Endothelial cell (in vitro differentiated cells): ENCODE data around the gene NAV2. TPM values are rescaled to one million over a fixed set of nuclear protein-coding genes. Genes with fewer than 3 reads are reported as not detected.
"Not testable (repeated sequence)": the region's sequence is repeated elsewhere in the genome, so short reads cannot be mapped to it uniquely, and the experiment has no call there.

Experiments
- DNase-seq: peaks from one replicate; pipeline ENCODE4 v3.0.0; 2021; ENCODE audit warnings: low spot score
- H3K27ac Mint-ChIP-seq: one replicate; pipeline ENCODE4 v1.8.0; 2021; ENCODE audit warnings: mixed read lengths, inconsistent platforms; ENCODE audit not compliant: unreplicated experiment
- H3K27me3 Mint-ChIP-seq: one replicate; pipeline ENCODE4 v1.8.0; 2021; ENCODE audit warnings: mild to moderate bottlenecking, moderate library complexity, mixed read lengths, inconsistent platforms; ENCODE audit not compliant: unreplicated experiment
- H3K36me3 Mint-ChIP-seq: one replicate; pipeline ENCODE4 v1.8.0; 2021; ENCODE audit warnings: mild to moderate bottlenecking, low read depth, mixed read lengths, inconsistent platforms; ENCODE audit not compliant: unreplicated experiment
- H3K4me1 Mint-ChIP-seq: one replicate; pipeline ENCODE4 v1.8.0; 2021; ENCODE audit warnings: mild to moderate bottlenecking, mixed read lengths, inconsistent platforms; ENCODE audit not compliant: unreplicated experiment
- H3K4me3 Mint-ChIP-seq: one replicate; pipeline ENCODE4 v1.8.0; 2021; ENCODE audit warnings: mild to moderate bottlenecking, mixed read lengths, inconsistent platforms; ENCODE audit not compliant: unreplicated experiment
- H3K9me3 Mint-ChIP-seq: one replicate; pipeline ENCODE4 v1.8.0; 2021; ENCODE audit warnings: mixed read lengths, inconsistent platforms; ENCODE audit not compliant: unreplicated experiment
- total RNA-seq: library from RNA; stranded (reverse); fragmentation: NEBNext Ultra II Directional; extraction: Animal tissue kit (Norgen Biotek cat#: 25700); gene quantifications from one replicate; pipeline ENCODE4 v1.2.1, GENCODE V29; 2021; ENCODE audit not compliant: unreplicated experiment
- TF ChIP-seq, protein P1 (sequence below): fragments of 200-600 bp; sonication (generic); IDR thresholded peaks from one replicate; pipeline ENCODE4 v1.5.0; 2021; ENCODE audit warnings: antibody characterized with exemption; ENCODE audit not compliant: unreplicated experiment

The NAV2 gene
- total RNA-seq, 1 donor from 2014 or later: 15.6 TPM

DNA sequence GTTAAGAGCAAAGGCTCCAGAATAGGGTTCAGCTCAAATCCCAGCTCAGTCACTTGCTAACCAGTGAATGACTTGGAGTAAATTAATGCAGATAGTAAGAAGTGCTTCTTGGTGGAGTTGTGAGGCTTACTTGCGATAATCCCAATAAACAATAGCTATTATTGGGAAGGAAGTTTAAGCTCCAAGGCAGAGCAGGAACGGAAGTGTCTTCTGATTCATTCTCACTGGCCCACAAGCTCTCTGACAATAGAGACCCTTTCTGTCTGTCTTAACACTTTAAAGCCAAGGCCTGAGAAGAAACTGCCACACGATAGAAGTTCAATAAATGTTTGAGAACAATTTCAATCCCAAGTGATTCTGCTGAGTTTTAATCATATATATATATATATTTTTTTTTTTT lies 292.2 kb downstream of the NAV2 start:
- H3K27ac Mint-ChIP-seq: no peak overlapping the region
- H3K9me3 Mint-ChIP-seq: no peaks in the 10 kb centered on the region
- peaks cover 3% of the 10 kb centered on the region for H3K36me3 Mint-ChIP-seq
- H3K27me3 Mint-ChIP-seq: peaks cover 5% of the 10 kb centered on the region
- DNase-seq: no peak
- H3K4me1 Mint-ChIP-seq: peaks cover 37% of the 10 kb centered on the region
- no peak overlapping the region for H3K4me3 Mint-ChIP-seq
- TF ChIP-seq, protein P1, sequence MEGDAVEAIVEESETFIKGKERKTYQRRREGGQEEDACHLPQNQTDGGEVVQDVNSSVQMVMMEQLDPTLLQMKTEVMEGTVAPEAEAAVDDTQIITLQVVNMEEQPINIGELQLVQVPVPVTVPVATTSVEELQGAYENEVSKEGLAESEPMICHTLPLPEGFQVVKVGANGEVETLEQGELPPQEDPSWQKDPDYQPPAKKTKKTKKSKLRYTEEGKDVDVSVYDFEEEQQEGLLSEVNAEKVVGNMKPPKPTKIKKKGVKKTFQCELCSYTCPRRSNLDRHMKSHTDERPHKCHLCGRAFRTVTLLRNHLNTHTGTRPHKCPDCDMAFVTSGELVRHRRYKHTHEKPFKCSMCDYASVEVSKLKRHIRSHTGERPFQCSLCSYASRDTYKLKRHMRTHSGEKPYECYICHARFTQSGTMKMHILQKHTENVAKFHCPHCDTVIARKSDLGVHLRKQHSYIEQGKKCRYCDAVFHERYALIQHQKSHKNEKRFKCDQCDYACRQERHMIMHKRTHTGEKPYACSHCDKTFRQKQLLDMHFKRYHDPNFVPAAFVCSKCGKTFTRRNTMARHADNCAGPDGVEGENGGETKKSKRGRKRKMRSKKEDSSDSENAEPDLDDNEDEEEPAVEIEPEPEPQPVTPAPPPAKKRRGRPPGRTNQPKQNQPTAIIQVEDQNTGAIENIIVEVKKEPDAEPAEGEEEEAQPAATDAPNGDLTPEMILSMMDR: no peak

DNA sequence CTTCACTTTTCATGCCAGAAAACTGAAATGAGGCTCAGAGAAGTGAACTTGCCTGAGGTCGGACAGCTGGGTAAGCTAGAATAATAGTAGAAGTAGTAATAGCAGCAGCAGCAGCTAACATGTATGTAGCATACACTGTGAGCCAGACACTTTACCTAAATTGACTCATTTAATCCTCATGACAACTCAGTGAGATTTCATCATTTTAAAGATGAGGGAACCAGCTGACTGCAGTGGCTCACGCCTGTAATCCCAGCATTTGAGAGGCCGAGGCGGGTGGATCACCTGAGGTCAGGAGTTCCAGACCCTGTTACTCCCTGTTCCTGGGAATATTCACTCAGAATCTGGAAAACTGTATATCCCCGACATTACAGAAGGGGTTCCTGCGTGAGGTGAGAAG lies 293.1 kb downstream of the NAV2 start:
- Mint-ChIP-seq H3K4me1 (peaks cover 28% of the 10 kb centered on the region), H3K27ac (no peak overlapping the region), H3K27me3 (peaks cover 4% of the 10 kb centered on the region), H3K4me3 (no peak overlapping the region), H3K9me3 (no peaks in the 10 kb centered on the region), H3K36me3 (peaks cover 3% of the 10 kb centered on the region)
- TF ChIP-seq, protein P1: no peak
- no peak for DNase-seq

DNA sequence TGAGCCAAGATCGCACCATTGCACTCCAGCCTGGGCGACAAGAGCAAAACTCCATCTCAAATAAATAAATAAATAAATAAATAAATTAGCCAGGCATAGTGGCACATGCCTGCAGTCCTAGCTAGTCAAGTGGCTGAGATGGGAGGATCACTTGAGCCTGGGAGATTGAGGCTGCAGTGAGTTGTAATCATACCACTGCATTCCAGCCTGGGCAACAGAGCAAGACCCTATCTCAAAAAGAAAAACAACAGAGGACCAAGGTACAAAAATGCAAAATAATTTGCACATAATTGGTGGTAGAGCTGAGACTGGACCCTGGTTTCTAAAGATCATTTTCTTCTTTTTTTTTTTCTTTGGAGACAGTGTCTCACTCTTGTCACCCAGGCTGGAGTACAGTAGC lies 294.0 kb downstream of the NAV2 start:
- H3K27ac Mint-ChIP-seq, H3K9me3 Mint-ChIP-seq, H3K27me3 Mint-ChIP-seq, H3K4me3 Mint-ChIP-seq, H3K36me3 Mint-ChIP-seq, DNase-seq: not testable (repeated sequence)
- peaks cover 20% of the 10 kb centered on the region for H3K4me1 Mint-ChIP-seq

DNA sequence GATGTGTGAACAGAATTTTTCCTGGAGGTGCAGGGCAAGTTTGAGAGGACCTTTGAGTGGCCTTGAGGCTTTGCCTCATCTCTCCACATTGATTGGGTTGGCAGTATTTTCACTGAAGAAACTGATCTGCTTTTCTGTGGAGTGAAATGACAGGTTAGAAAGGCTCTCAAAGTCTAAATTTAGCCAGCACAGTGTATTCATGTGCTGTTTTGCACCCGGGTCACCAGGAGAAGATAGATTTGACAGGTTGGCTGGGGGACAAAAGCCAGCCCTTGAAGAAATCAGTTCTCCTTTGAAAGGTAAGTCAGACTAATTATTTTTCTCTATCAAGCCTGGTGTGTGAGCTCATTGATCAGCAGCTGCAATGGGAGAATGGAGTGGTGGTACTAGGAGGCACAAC lies 294.7 kb downstream of the NAV2 start:
- DNase-seq: no peak
- TF ChIP-seq, protein P1: no peak
- no peak overlapping the region for H3K27ac Mint-ChIP-seq
- no peak overlapping the region for H3K4me3 Mint-ChIP-seq
- H3K36me3 Mint-ChIP-seq: no peaks in the 10 kb centered on the region
- no peaks in the 10 kb centered on the region for H3K27me3 Mint-ChIP-seq
- H3K9me3 Mint-ChIP-seq: no peaks in the 10 kb centered on the region
- peaks cover 17% of the 10 kb centered on the region for H3K4me1 Mint-ChIP-seq

DNA sequence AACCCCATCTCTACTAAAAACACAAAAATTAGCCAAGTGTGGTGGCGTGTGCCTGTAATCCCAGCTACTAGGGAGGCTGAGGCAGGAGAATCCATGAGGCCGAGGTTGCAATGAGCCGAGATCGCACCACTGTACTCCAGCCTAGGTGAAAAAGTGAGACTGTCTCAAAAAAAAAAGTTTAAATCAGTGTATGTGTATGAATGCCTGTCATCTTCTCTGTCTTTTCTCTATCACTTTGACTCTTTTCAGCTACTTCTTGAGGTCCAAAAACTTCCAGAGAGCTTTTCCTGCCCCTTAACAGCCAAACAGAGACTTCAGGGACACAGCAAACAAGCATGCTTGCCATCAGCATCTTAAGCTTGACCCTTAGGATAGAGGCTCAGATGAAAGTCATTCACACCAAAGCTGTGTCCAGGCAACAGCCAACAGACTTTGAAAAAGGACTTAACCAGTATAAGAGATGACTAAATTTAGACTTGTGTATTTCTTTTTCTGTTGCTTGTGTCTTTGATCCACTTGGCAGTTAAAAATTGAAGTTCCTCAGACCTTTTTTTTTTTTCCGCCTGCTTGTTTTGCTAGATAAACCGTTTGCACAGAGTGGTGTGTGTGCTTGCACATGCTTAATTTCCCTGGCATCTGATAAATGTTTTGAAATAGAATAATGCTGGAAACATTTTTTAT lies 295.7 kb downstream of the NAV2 start:
- no peak for DNase-seq
- H3K27me3 Mint-ChIP-seq: no peaks in the 10 kb centered on the region
- no peaks in the 10 kb centered on the region for H3K36me3 Mint-ChIP-seq
- no peaks in the 10 kb centered on the region for H3K9me3 Mint-ChIP-seq
- TF ChIP-seq, protein P1: no peak
- no peak overlapping the region for H3K27ac Mint-ChIP-seq
- H3K4me1 Mint-ChIP-seq: peaks cover 11% of the 10 kb centered on the region
- no peak overlapping the region for H3K4me3 Mint-ChIP-seq
